SK-N-MC (cell line): ENCODE results near the gene ARL4A.

Source experiments
- EZH2 ChIP-seq: fragments of 200-600 bp; sonication (generic); IDR thresholded peaks from one replicate; pipeline ENCODE4 v1.6.1; 2017; ENCODE audit warnings: antibody characterized with exemption
- FOXP2 ChIP-seq: optimal IDR thresholded peaks from 2 replicates; pipeline ENCODE3; 2011; ENCODE audit warnings: mild to moderate bottlenecking, moderate library complexity; ENCODE audit not compliant: insufficient read depth; ENCODE audit errors: extremely low read length, control extremely low read depth

- TF ChIP-seq EZH2 (no peak), FOXP2 (no peak)
These were observed 28.8 kb downstream of the ARL4A start for GRCh38 chr7:12716134-12716681.
